Measurements from ENCODE around the gene IFNLR1.

GRCh38 chr1:24110642-24111261 lies 76.3 kb downstream of the IFNLR1 start:
- TF ChIP-seq POLR2A (IDR thresholded peaks at IDR 0.05) (no peak), CTCF (IDR thresholded peaks at IDR 0.05) (no peak), POLR2AphosphoS5 (IDR thresholded peaks at IDR 0.05) (no peak), EP300 (IDR thresholded peaks at IDR 0.05) (no peak)
